Right lobe of liver (tissue), 4 donors: ENCODE measurements around the gene KDM1B.

ENCODE experiments used
- CTCF ChIP-seq, 4 donors: fragments of 200-600 bp in 3 of 4; fragments of 450-650 bp in 1 of 4; IDR thresholded peaks; one replicate each; pipeline versions ENCODE4 v1.5.1 to v1.8.0; 2016 to 2022; ENCODE audit warnings: antibody characterized with exemption in 4 of 4, mild to moderate bottlenecking in 2 of 4
- POLR2A ChIP-seq: fragments of 450-650 bp; IDR thresholded peaks from one replicate; pipeline ENCODE4 v1.6.1; 2017; ENCODE audit warnings: antibody characterized with exemption, mild to moderate bottlenecking
- donor health status: DM: no; HTN: no; CAD: no.
- donor health status: DM: no; HTN: no; CAD: no.
- donor health status: DM: no; HTN: yes; CAD: no.

DNA sequence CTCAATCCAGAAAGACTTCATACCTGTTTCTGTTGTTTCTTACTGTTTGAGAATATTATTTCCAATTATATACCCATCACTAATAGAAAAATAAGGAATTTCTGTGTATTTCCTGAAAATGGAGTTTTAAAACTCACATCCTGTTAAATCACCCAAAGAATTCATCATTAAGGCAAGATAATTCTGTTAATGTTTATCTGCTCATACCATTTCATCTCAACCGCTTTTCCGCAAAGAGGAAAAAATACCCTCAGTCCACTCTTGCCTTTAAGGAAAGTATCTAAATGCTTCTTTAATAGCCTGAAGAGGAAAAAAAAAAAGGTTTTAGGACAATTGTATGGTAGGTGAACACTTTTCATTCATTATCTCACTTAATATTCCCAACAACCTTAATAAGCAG is 7.6 kb upstream of the KDM1B start:
- TF ChIP-seq CTCF (IDR thresholded peaks at IDR 0.05) (no peak), POLR2A (no peak)
